SK-N-MC (cell line): Measurements from ENCODE around the gene FHIP1A.

Experiments
- EZH2 ChIP-seq: fragments of 200-600 bp; sonication (generic); IDR thresholded peaks from one replicate; pipeline ENCODE4 v1.6.1; 2017; ENCODE audit warnings: antibody characterized with exemption
- POLR2AphosphoS5 ChIP-seq: IDR thresholded peaks from 2 replicates; pipeline ENCODE4 v1.6.1; 2012; ENCODE audit warnings: mild to moderate bottlenecking, low read depth, low read length, borderline replicate concordance

DNA sequence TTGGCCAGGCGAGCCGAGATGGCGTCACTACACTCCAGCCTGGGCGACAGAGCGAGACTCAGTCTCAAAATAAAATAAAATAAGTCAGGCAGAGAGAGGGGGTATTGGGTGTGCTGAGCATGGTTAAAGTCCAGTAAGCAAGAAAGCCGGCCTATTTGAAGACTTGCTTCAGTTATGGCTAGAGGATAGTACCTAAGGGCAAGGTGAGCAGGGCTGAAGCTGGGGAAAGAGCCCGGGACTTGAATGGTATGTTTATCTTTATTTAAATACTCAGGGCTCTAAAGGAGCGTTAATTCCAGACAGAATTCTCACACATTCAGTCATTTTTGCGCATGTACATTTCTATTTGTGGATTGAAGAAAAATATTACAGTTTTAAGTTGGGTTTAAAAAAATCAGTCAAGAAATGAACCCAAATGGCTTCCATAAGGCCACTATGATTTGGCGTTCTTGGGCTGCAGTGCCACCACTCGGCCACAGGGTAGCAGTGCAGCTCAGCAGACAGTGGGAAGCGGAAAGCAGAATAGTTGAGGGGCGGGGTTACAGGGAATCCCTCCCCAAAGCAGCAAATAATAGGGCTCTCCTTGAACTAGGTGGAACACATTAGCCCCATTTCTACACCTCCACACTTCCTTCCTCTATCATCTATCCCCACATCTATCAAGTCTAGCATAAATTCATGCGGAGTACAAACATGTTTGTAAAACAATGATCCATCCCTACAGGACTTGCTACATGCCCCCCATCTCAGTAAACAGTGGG lies 46.4 kb upstream of the FHIP1A start:
- TF ChIP-seq EZH2 (no peak), POLR2AphosphoS5 (no peak)
